ENCODE results near the gene MTCL1.

Gene MTCL1

GRCh38 chr18:8721716-8722115 is 16.4 kb downstream of the MTCL1 start:
- no peak overlapping the region for H3K9ac ChIP-seq (ENCODE audit: low read length)
- no peaks in the 10 kb centered on the region for H3K27me3 ChIP-seq (ENCODE audit: insufficient read depth, low read length)
- TF ChIP-seq EZH2 (IDR thresholded peaks at IDR 0.05; ENCODE audit: borderline replicate concordance, low read length) (no peak), CTCF (IDR thresholded peaks at IDR 0.05; ENCODE audit: low read length) (no peak)
- H3K4me1 ChIP-seq (ENCODE audit: insufficient read depth, low read length, severe bottlenecking): peaks cover 98% of the 10 kb centered on the region
- H4K20me1 ChIP-seq (ENCODE audit: insufficient read depth, low read length): no peaks in the 10 kb centered on the region
- H3K9me2 ChIP-seq (ENCODE audit: low read depth, low read length): no peaks in the 10 kb centered on the region
- H3K36me3 ChIP-seq (ENCODE audit: insufficient read depth, low read length): peaks cover 57% of the 10 kb centered on the region
- H2AFZ ChIP-seq (ENCODE audit: low read length): no peak overlapping the region
- no peak overlapping the region for H3K4me2 ChIP-seq (ENCODE audit: low read length)
- H3F3A ChIP-seq (ENCODE audit: insufficient read depth, low read length): peaks cover 12% of the 10 kb centered on the region; the same call in 1 of the 2 replicates
- H3K9me3 ChIP-seq (ENCODE audit: low read length): no peaks in the 10 kb centered on the region
- peak overlapping the region; percentile 65 for H3K27ac ChIP-seq (ENCODE audit: low read depth, low read length, poor library complexity, severe bottlenecking)
- H3K4me3 ChIP-seq (ENCODE audit: low read depth, low read length, poor library complexity, severe bottlenecking): no peak overlapping the region
- H3K79me2 ChIP-seq (ENCODE audit: insufficient read depth, low read length): peaks cover 28% of the 10 kb centered on the region

GRCh38 chr18:8722946-8723820 is 17.8 kb downstream of the MTCL1 start:
- H3K79me2 ChIP-seq (ENCODE audit: insufficient read depth, low read length): peaks cover 22% of the 10 kb centered on the region
- TF ChIP-seq EZH2 (IDR thresholded peaks at IDR 0.05; ENCODE audit: borderline replicate concordance, low read length) (no peak), CTCF (IDR thresholded peaks at IDR 0.05; ENCODE audit: low read length) (no peak)
- no peak overlapping the region for H3K4me3 ChIP-seq (ENCODE audit: low read depth, low read length, poor library complexity, severe bottlenecking)
- H3K9me3 ChIP-seq (ENCODE audit: low read length): no peaks in the 10 kb centered on the region
- no peaks in the 10 kb centered on the region for H4K20me1 ChIP-seq (ENCODE audit: insufficient read depth, low read length)
- H3K9me2 ChIP-seq (ENCODE audit: low read depth, low read length): no peaks in the 10 kb centered on the region
- no peak overlapping the region for H2AFZ ChIP-seq (ENCODE audit: low read length)
- peak overlapping the region; percentile 14; the same call in 1 of the 2 replicates for H3K4me2 ChIP-seq (ENCODE audit: low read length)
- H3K27me3 ChIP-seq (ENCODE audit: insufficient read depth, low read length): no peaks in the 10 kb centered on the region
- H3K9ac ChIP-seq (ENCODE audit: low read length): no peak overlapping the region
- peaks cover 15% of the 10 kb centered on the region; the same call in 1 of the 2 replicates for H3F3A ChIP-seq (ENCODE audit: insufficient read depth, low read length)
- H3K27ac ChIP-seq (ENCODE audit: low read depth, low read length, poor library complexity, severe bottlenecking): peak overlapping the region; percentile 94
- peaks cover 61% of the 10 kb centered on the region for H3K36me3 ChIP-seq (ENCODE audit: insufficient read depth, low read length)
- peaks cover 98% of the 10 kb centered on the region for H3K4me1 ChIP-seq (ENCODE audit: insufficient read depth, low read length, severe bottlenecking)

- Histone ChIP-seq H3F3A (ENCODE audit: insufficient read depth, low read length) (peaks cover 15% of the 10 kb centered on the region; the same call in 1 of the 2 replicates), H3K9me3 (ENCODE audit: low read length) (no peaks in the 10 kb centered on the region), H3K4me3 (ENCODE audit: low read depth, low read length, poor library complexity, severe bottlenecking) (no peak overlapping the region), H2AFZ (ENCODE audit: low read length) (no peak overlapping the region), H4K20me1 (ENCODE audit: insufficient read depth, low read length) (no peaks in the 10 kb centered on the region), H3K9me2 (ENCODE audit: low read depth, low read length) (no peaks in the 10 kb centered on the region), H3K4me1 (ENCODE audit: insufficient read depth, low read length, severe bottlenecking) (peaks cover 98% of the 10 kb centered on the region), H3K4me2 (ENCODE audit: low read length) (peak overlapping the region; percentile 1; the same call in 1 of the 2 replicates), H3K9ac (ENCODE audit: low read length) (peak overlapping the region; percentile 5; the same call in 1 of the 2 replicates), H3K27ac (ENCODE audit: low read depth, low read length, poor library complexity, severe bottlenecking) (peak overlapping the region; percentile 94), H3K36me3 (ENCODE audit: insufficient read depth, low read length) (peaks cover 57% of the 10 kb centered on the region), H3K79me2 (ENCODE audit: insufficient read depth, low read length) (peaks cover 20% of the 10 kb centered on the region), H3K27me3 (ENCODE audit: insufficient read depth, low read length) (no peaks in the 10 kb centered on the region)
- TF ChIP-seq EZH2 (IDR thresholded peaks at IDR 0.05; ENCODE audit: borderline replicate concordance, low read length) (no peak), CTCF (IDR thresholded peaks at IDR 0.05; ENCODE audit: low read length) (no peak)
Observed at GRCh38 chr18:8724452-8724851, 19.1 kb downstream of the MTCL1 start.
